Measurements from ENCODE around the gene CAMK1D.

GRCh38 chr10:12707461-12708185, 358.3 kb downstream of the CAMK1D start:
- TF ChIP-seq GATA2 (IDR thresholded peaks at IDR 0.05; ENCODE audit: low read depth, low read length): no peak
- TF ChIP-seq GATA3 (IDR thresholded peaks at IDR 0.05; ENCODE audit: low read depth, low read length): no peak
